ENCODE data around the gene EFNA5.

The EFNA5 gene

DNA sequence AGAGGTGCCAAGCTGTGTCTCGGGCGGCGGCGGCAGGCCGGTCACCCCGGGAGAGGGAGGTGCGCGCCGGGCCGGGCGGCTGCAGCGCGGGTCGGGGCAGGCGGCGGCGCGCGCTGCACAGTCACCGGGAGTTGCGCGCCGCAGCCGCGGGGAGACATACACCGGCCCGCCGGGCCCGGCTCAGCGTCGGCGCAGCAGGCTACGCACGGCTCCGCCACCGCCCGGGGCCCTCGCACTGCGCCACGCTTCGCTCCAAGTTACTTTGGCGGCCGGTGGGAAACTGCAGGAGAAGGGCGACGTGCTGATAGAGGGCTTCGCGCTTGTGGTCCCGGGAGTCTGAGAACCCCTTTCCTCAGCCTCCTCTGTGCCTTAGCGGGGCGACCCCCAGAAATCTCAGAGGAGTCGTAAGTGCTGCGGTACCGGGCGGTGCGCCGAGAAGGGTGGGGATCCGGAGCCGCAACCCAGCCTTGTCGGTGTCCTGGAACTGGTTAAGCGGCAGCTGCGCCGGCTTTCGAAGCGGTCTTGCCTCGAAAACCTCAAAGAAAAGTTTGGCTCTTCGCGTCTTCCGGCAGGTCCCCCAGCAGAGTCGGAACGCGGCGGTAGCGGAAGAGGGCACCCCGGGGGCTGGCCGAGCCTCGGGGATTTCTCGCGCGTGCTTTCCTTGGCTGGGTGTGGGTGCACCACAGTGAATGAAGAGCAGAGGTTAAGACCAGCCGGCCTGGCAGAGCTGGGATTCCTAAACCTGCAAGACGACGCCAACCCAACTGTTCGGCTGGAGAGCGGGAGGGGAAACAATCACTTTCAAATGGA lies at the start of gene EFNA5:
Gene EFNA5 (minus strand): TSS at position 6 of the 810 bp plus-strand sequence.
- no peak for FAIRE-seq
- peak; percentile 47 for DNase-seq (ENCODE audit: low spot score)

DNA sequence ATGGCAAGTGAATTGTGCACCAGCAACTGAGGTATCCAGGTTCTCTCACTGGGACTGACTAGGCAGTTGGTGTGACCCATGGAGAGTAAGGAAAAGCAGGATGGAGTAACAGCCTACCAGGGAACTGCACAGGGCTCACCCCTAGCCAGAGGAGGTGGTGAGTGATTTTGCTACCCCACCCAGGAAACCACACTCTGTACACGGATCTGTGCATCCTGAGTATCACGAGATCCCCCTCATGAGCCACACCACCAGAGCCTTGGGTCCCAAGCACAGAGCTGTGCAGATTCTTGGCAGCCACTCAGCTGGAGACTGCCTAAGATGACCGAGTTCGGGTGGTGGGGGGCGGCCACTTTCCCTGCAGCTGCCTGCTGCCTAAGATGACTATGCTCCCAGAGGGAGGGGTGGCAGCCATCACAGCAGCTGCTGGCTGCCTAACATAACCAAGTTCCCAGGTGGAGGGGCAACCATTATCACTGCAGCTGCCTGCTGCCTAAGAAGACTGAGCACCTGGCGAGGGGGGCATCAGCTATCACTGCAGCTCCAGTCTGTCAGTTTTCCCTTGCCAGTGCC lies 48.4 kb upstream of the EFNA5 start:
- DNase-seq (ENCODE audit: low spot score) (no peak), FAIRE-seq (no peak)

- DNase-seq (ENCODE audit: low spot score) (no peak), FAIRE-seq (no peak)
Measured at GRCh38 chr5:107717816-107718215, 47.1 kb upstream of the EFNA5 start.

DNA sequence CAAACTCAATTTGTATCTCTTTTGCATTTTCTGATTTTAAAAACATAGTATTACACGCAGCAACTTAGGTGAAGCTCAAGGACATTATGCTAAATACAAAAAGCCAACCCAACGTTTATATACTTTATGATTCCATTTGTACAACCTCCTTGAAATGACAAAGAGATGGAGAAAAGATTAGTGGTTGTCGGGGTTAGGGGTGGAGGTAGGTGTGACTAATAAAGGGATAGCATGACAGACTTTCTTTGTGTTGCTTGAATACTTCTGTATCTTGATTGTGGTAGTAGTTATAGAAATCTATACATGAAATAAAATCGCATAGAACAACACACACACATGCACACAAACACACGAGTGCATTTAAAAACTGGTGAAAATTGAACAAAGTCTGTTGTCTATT lies 42.5 kb upstream of the EFNA5 start:
- no peak for FAIRE-seq
- no peak for DNase-seq (ENCODE audit: low spot score)

DNA sequence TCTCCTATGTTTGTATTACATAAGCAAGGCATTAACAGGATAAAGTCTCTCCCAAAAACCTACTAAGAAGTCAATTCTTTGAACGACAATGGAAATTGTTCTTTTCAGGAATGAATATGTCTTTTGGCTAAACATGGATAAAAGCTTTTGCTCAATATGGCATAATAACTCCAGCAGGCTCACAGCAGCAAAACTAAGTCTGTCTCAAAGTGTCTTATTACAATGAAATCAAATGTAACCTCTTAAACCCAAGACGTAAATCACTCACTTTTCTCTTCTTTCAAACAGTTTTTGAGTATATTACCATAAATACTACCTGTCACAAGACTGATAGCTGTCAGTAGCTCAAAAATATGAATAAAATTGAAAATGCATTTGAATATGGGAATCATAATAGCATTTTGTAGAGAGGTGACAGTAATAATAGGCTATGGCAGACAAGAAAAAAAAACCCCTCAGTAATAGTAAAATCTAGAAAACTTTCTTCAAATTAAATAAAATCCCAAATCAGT lies 41.7 kb upstream of the EFNA5 start:
- FAIRE-seq (no peak), DNase-seq (ENCODE audit: low spot score) (no peak)

GRCh38 chr5:107705402-107706014 lies 34.8 kb upstream of the EFNA5 start:
- no peak for FAIRE-seq
- no peak for DNase-seq (ENCODE audit: low spot score)

DNA sequence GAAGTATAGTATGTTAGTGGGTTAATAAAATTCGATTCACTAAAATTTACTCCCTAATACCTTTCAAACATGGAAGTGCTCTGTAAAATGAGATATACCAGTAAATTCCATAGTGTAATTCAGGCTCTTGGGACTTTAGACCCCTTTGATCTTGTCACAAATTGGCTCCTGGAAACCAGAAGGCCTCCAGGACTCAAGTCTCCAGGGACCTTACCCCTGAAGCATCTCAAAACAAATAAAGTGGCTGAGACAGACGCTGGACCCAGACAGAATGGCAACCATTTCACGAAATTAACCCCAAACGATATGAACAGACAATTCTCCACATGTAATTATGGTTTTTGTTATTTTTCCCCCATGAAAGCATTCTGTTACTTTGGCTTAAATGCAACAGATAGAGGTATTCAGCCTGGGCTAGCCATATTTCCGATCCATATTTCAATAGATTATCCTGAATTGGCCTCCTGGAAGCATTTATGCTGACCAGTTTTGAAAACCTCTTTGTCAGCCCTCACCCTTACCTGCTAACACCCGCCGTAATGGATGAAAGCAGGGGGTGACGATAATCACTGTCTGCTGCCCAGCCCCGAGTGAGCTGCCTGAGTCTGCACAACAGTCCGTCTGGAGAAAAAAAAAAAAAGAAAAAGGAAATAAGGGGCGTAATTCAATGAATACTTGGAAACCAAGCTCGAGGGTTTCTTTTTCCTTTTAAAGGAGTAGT lies 34.1 kb upstream of the EFNA5 start:
- no peak for FAIRE-seq
- DNase-seq (ENCODE audit: low spot score) = no peak

DNA sequence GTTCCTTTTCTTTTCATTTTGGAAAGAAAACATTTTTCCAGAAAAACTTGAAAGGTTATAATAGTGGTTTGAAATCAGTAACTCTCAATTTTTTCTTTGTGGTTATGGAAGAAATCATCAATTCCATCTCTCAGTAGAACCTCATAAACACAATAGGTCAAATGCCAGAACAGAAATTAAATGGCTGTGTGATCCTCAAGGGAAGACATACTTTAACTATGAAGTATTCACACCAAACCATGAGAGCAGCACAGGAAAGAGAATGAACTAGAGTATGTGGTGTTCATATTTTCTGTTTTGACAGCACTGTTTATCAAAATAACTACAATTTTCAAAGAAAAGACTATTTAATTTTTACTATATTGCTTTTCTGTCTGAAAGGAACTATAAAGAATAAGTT lies 29.7 kb upstream of the EFNA5 start:
- FAIRE-seq (no peak), DNase-seq (ENCODE audit: low spot score) (no peak)

DNA sequence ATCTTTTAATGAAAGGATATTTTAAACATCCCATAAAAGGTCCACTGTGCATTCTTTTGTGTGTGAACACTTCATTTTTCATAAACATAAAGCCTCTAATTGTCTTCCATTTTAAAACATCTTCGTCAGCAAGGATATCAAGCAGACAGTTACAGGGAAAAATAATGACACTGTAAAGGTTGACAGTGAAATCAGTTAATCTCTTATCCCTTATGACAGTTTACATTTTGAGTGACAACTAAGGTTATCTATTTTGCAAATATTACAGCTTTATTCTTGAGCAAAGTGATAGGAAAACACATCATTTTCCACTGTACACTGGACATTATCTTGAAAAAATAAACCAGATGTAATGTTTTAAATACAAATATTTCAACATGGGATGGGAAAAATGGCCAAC lies 28.7 kb upstream of the EFNA5 start:
- FAIRE-seq (no peak), DNase-seq (ENCODE audit: low spot score) (no peak)

- FAIRE-seq (no peak), DNase-seq (ENCODE audit: low spot score) (no peak)
Measured at GRCh38 chr5:107698286-107698685, 27.5 kb upstream of the EFNA5 start.

GRCh38 chr5:107696498-107696897 lies 25.8 kb upstream of the EFNA5 start:
- DNase-seq (ENCODE audit: low spot score) = no peak
- no peak for FAIRE-seq

GRCh38 chr5:107696080-107696479 lies 25.3 kb upstream of the EFNA5 start:
- FAIRE-seq (no peak), DNase-seq (ENCODE audit: low spot score) (no peak)

GRCh38 chr5:107687937-107688336 lies 17.2 kb upstream of the EFNA5 start:
- FAIRE-seq (no peak), DNase-seq (ENCODE audit: low spot score) (no peak)

GRCh38 chr5:107687404-107687803 lies 16.7 kb upstream of the EFNA5 start:
- FAIRE-seq (no peak), DNase-seq (ENCODE audit: low spot score) (no peak)

DNA sequence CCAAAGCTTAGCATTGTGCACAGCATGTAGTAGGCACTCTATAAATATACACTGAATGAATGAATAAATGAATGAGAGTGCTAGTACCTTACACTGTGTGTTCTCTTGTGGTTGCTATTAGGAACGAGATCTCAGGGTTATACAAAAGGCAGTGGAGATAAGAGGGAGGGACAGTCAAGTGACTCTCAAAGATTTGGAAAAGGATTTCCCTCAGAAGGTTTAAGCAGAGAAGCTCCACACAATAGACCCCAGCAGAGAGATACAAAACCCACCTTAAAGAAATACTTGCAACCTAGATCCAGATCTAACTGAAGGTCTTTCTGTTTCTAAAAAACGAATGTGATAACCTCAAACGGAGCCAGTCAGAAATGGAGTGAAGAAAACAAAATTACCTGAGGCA lies 11.8 kb upstream of the EFNA5 start:
- DNase-seq (ENCODE audit: low spot score) (no peak), FAIRE-seq (no peak)

- DNase-seq (ENCODE audit: low spot score) (no peak), FAIRE-seq (no peak)
Measured at GRCh38 chr5:107680799-107681198, 10.1 kb upstream of the EFNA5 start.

GRCh38 chr5:107680099-107680498 lies 9.4 kb upstream of the EFNA5 start:
- DNase-seq (ENCODE audit: low spot score) = no peak
- FAIRE-seq = no peak

DNA sequence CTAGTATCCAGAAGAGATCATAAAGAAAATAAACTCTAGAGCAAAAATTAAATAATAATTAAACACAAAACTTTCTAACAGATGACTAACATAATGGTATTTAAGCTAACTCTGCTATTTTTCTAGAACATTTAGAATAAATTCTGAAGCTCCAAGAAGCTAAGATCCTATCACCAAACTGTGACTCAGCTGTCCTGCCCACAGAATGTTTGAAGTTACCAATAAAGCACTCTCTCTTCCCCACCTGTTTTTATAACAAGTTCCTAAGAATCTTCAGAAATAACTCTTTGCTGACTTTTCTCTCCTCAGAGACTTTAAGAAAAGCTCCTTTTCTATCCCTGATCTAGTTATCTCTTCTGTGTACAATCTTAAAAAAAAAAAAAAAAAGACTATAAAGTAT lies 6.0 kb upstream of the EFNA5 start:
- DNase-seq (ENCODE audit: low spot score) (no peak), FAIRE-seq (peak; percentile 50)

DNA sequence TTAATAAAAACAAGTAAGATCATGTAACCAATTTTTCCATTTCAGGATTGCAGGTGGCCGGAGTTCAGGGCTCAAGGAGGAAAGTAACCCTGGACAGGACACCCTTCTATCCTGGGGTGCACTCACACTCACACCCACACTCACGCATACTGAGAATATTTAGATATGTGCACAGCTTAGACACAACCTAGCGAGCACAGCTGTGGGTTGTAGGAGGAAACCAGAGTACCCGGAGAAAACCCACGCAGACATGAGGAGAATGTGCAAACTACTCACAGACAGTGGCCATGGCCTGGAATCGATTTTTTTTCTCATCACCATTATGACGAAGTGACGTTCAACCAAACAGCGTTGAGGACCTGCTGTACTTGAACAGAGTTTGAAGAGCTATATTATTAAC lies 4.5 kb upstream of the EFNA5 start:
- DNase-seq (ENCODE audit: low spot score) = no peak
- FAIRE-seq = no peak

GRCh38 chr5:107674655-107675054 lies 3.9 kb upstream of the EFNA5 start:
- no peak for DNase-seq (ENCODE audit: low spot score)
- no peak for FAIRE-seq

DNA sequence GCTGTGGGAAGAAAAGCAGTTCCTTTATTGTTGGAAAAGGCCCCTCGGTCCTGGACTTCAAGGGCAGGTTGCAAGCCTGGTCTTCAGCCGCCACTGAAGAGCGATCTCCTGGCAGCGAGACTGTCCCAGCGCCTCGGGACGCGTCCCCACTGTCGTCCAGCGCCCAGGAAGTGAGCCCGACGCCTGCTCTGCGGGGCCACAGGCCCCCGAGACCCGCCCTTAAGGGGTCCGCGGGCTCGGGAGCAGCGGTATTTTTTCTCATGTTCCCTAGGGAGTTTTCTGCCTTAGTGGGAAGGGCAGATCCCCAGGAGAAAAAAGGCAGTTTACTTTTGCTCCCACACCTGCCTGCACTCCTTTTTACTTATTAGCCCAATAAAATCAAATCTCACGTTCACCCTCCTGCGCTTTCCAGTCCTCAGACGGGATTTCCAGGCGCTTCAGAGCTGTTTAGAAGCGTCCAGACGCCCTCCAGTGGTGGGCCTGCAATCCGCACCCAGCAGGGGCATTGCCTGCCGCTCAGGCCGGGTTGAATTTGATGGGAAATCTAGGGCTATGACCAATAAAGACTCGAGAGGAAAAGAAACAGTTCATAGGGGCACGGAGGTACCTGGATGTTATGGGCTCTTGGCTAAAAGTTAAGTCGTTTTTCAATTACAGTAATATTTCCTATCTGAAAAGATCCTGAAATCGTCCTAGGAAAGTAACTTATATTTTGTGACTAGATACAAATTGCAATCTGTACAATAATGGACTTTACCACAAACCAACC lies 2.8 kb upstream of the EFNA5 start:
- peak; percentile 82 for FAIRE-seq
- peak; percentile 78 for DNase-seq (ENCODE audit: low spot score)
